HG03196 (cell line): ENCODE data around the gene C7orf57.

Source experiments
- ATAC-seq: cut with Tn5 transposase; IDR thresholded peaks from one replicate; pipeline ENCODE4 v1.9.1; 2021; ENCODE audit not compliant: unreplicated experiment

The C7orf57 gene

DNA sequence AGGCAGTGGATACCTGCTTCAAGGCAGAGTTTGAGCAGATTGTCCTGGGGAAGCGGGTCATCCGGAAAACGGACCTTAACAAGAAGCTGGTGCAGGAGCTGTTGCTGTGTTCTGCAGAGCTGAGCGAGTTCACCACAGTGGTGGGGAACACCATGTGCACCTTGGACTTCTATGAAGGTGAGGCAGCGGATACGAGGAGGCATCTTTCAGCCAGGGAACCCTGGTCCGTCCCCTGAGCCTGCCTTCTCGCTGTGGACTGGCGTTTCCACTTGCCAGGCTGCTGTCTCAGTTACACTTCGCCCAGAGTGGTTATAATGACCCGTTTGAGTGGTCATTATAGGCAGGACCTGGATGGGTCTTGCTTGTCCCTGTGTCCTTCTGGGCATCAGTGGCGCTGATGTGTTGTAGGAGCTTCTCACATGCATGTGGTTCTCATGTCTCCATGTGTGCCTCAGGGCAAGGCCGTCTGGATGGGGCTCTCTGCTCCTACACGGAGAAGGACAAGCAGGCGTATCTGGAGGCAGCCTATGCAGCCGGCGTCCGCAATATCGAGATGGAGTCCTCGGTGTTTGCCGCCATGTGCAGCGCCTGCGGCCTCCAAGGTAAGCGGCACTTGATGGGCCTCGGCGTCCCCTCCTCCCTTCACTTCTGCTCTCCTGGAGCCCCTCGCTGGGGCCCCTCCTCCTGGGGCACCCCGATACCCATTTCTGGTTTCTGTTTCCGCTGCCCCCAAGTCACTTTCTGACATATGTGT is 71.7 kb downstream of the C7orf57 start:
- ATAC-seq = no peak

DNA sequence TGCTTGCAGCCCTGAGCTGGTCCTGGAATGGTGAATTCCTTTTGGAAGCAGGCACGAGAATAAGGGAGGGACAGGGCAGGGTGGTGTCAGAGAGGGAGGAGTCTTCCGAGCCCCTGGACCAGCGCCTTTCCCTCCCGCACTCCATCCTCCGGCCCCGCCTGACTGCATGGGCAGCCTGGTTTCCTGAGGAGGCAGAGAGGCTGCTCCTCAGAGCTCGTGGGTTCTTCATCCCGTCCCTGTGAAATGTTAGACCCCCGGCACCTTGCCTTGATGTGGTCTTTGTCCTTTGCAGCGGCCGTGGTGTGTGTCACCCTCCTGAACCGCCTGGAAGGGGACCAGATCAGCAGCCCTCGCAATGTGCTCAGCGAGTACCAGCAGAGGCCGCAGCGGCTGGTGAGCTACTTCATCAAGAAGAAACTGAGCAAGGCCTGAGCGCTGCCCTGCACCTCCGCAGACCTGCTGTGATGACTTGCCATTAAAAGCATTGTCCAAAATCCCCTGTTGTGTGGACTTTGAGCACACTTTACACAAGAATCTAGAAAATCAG is 72.7 kb downstream of the C7orf57 start:
- no peak for ATAC-seq

DNA sequence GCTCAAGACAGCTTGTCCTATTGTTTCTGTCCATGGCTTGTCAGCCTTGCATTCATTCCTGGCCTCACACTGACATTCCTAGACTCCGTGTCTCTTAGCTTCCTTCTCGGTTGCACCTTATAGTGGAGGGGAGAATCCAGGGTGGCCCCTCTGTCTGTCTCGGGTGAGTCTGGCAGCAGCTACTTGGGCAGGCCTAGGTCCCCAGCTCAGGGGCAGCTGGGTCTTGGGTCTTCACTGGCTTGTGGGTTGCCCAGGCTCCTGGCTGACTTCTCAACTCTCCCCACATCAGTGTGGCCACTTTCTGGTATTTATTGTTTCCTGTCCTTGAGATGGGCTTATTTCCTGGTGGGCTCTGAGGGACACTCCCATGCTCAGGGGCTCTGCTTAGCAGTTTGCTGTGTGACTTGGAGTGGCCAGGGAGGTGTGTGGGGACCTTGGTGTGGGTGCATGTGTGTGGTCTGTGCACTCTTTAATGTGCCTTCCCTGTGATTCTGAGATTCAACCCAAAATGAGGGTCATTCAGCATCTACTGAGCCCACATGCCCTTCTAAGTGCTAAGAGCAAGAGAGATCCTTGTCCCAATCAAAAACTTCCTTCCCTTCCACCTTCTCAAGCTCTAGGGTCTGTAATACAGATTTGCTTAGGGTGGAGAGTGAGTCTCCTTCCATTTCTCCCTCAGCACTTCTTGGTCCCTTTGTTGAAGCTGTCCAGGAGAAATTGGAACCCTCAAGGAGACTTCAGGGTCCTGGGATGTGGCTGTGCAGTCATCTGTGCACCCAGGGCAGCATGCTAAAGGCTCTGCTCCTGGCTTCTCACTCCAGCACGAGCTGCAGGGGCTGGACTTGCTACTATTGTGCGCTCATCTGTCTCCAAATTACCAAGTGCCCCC is 73.9 kb downstream of the C7orf57 start:
- ATAC-seq = no peak

DNA sequence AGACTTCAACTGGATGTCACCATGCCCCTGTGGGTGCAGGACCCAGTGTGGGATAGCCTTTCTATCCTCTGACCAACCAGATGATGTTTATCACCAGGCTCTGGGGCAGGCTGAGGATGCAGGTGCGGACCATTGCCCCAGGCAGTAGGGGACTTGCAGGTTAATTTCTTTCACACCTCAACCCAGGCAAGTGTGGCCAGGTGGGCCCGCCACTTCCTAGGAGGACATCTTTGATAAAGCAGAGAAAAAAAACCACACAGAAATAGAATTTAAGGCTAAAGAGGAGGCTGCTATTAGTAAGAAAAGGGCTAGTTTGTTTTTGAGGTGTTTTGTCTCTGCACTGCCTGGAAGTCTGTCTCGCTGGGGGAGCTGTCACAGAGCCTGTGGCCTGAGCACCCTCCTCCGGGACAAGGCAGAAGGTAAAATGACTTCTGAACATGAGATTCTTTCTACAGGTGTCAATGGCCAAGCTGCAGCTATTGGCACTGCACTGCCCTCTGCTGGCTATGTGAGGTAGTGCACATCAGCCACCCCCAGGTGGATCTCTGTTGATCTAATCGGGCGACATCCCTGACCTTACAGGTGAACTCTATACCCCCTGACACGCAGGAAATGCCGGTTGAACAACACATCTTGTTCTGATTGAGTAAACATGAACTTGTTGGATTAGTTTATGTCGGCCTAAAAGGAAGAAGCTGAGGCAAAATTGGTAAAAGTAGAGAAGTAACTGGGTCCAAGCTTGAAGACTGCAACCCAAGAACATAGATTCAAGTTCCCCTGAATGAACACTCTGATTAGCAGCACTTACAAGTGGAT is 74.7 kb downstream of the C7orf57 start:
- ATAC-seq = peak; percentile 83

DNA sequence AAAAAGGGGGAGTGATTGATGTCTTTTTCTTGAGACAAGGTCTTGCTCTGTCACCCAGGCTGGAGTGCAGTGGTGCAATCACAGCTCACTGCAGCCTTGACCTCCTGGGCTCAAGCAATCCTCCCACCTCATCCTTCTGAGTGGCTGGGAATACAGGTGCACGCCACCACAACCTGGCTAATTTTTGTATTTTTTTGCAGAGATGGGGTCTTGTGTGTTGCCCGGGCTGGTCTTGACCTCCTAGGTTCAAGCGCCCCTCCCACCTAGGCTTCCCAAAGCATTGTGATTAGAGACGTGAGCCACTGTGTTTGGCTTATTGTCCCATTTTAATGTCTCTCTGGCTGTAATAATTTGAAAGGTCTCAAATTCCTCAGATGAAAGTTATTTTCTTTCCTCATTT is 75.5 kb downstream of the C7orf57 start:
- ATAC-seq = no peak
